HepG2 (cell line): ENCODE data around the gene BIRC6. TPM values are rescaled to one million over a fixed set of nuclear protein-coding genes. Genes with fewer than 3 reads are reported as not detected.

Experiments
- EP300 ChIP-seq, 3 experiments: sonication (generic) in 1 of 3; formaldehyde crosslinking in 1 of 3; IDR thresholded peaks; 2 replicates each; pipeline versions ENCODE4 v1.5.1 to v1.6.1; 2011 to 2020; ENCODE audit warnings: low read depth in 2 of 3, low read length in 2 of 3, borderline replicate concordance in 1 of 3, improper control_type of control experiment in 1 of 3, mild to moderate bottlenecking in 1 of 3, missing genetic modification reagents in 1 of 3, moderate library complexity in 1 of 3
- HBP1 ChIP-seq: IDR thresholded peaks from 2 replicates; pipeline ENCODE4 v1.6.1; 2016; ENCODE audit warnings: low read depth, control low read depth
- MAFG ChIP-seq: sonication (generic); formaldehyde crosslinking; IDR thresholded peaks from 2 replicates; pipeline ENCODE4 v1.5.1; 2020; ENCODE audit warnings: mild to moderate bottlenecking, missing genetic modification reagents
- NFKBIZ ChIP-seq: IDR thresholded peaks from 2 replicates; pipeline ENCODE4 v1.6.1; 2018; ENCODE audit warnings: missing genetic modification reagents, missing compliant biosample characterization
- SP140L ChIP-seq: sonication (generic); formaldehyde crosslinking; IDR thresholded peaks from 2 replicates; pipeline ENCODE4 v1.4.0; 2020; ENCODE audit warnings: missing genetic modification reagents, borderline replicate concordance
- TEAD3 ChIP-seq: optimal IDR thresholded peaks from 2 replicates; pipeline ENCODE3; 2016; ENCODE audit warnings: borderline replicate concordance
- TOE1 ChIP-seq: sonication (generic); formaldehyde crosslinking; IDR thresholded peaks from 2 replicates; pipeline ENCODE4 v1.4.0; 2020; ENCODE audit warnings: mild to moderate bottlenecking, missing genetic modification reagents
- U2AF2 ChIP-seq: fragments of 200-400 bp; formaldehyde crosslinking; IDR thresholded peaks from 2 replicates; pipeline ENCODE4 v1.6.1; 2017; ENCODE audit warnings: low read depth, mild to moderate bottlenecking, low read length
- ZBTB40 ChIP-seq, 2 experiments: fragments of 450-650 bp in 1 of 2; sonication (generic) in 1 of 2; formaldehyde crosslinking in 1 of 2; IDR thresholded peaks; 2 replicates each; pipeline versions ENCODE4 v1.6.1 to v1.8.0; 2016 to 2022; ENCODE audit warnings: antibody characterized with exemption in 1 of 2, mild to moderate bottlenecking in 1 of 2, missing genetic modification reagents in 1 of 2
- ZNF20 ChIP-seq: sonication (generic); formaldehyde crosslinking; IDR thresholded peaks from 2 replicates; pipeline ENCODE4 v1.4.0; 2020; ENCODE audit warnings: mild to moderate bottlenecking, moderate library complexity, missing genetic modification reagents
- ZNF30 ChIP-seq: sonication (generic); formaldehyde crosslinking; IDR thresholded peaks from 2 replicates; pipeline ENCODE4 v1.5.0; 2020; ENCODE audit warnings: mild to moderate bottlenecking, missing genetic modification reagents
- ZNF546 ChIP-seq: sonication (generic); formaldehyde crosslinking; conservative IDR thresholded peaks from 2 replicates; pipeline ENCODE4 v1.8.1; 2023; ENCODE audit warnings: mild to moderate bottlenecking, missing genetic modification reagents
- ZNF576 ChIP-seq: sonication (generic); formaldehyde crosslinking; IDR thresholded peaks from 2 replicates; pipeline ENCODE4 v1.4.0; 2020; ENCODE audit warnings: mild to moderate bottlenecking, missing genetic modification reagents
- ZNF670 ChIP-seq: sonication (generic); formaldehyde crosslinking; IDR thresholded peaks from 2 replicates; pipeline ENCODE4 v1.8.0; 2022; ENCODE audit warnings: mild to moderate bottlenecking, missing genetic modification reagents, borderline replicate concordance
- polyA plus RNA-seq, 8 experiments: library from polyadenylated mRNA; depleted of rRNA in 3 of 8; stranded (reverse) in 7 of 8; unstranded in 1 of 8; fragments of >200 nt; fragmentation: Illumina TruSeq in 4 of 8; extraction: Trizol in 4 of 8; gene quantifications; 2 replicates each; pipeline versions ENCODE4 v1.2.1 to v1.2.3, GENCODE V29; 2011 to 2016; ENCODE audit warnings: low read depth in 4 of 8, missing spikeins in 1 of 8, mixed read lengths in 1 of 8; ENCODE audit not compliant: insufficient read depth in 1 of 8
- total RNA-seq, 5 experiments: library from RNA; depleted of rRNA; stranded (reverse); fragments of >200 nt; fragmentation: Illumina TruSeq; extraction: Trizol; gene quantifications; 2 replicates each; pipeline ENCODE4 v1.2.3, GENCODE V29; 2016; ENCODE audit warnings: low read depth in 1 of 5
- TF ChIP-seq, protein P1 (sequence below): sonication (generic); formaldehyde crosslinking; IDR thresholded peaks from 2 replicates; pipeline ENCODE4 v1.5.0; 2020; ENCODE audit warnings: mild to moderate bottlenecking, missing genetic modification reagents, borderline replicate concordance

The BIRC6 gene
- total and polyA plus RNA-seq, 2 of the 13 experiments (the other 11 are each of a cell fraction or from before 2014, with no cell fraction given): 65.6 to 120 TPM

DNA sequence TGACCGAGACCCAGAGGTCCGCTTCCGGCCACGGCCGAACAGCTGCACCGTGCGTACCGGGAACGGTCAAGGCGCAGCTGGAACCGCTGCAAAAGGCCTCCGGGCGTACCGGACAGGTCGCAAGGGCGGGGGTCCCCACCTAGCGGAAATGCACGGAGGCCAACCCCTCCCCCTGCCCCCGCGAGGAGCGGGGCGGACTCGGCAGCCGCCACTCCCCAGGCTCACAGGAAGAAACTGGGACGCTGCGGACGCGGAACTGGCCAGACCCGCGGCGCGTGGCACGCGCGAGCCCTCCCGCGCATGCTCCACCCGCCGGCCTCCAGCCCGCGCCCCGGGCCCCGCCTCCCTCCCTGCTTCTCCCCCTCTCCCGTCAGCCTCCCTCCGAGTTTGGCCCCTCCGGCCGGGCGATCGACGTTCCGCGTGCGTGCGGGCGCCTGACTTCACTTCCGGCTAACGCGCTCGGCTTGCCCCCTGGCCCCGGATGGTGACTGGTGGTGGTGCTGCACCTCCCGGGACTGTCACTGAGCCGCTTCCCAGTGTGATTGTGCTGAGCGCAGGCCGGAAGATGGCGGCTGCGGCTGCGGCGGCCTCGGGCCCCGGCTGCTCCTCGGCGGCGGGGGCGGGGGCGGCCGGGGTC, at the start of gene BIRC6 (continued):
- TF ChIP-seq ZNF546 (CRISPR knock-in tag) (peak; percentile 97), ZBTB40 (IDR thresholded peaks at IDR 0.05) (peak; percentile 54), ZBTB40 (CRISPR knock-in tag; IDR thresholded peaks at IDR 0.05) (peak; percentile 85; the same call in 1 of the 2 replicates), ZNF30 (CRISPR knock-in tag) (no peak), MAFG (no peak), ZNF576 (CRISPR knock-in tag) (peak; percentile 98; the same call in 1 of the 2 replicates), U2AF2 (peak; percentile 29; the same call in 1 of the 2 replicates), ZNF670 (CRISPR knock-in tag) (peak; percentile 85), HBP1 (peak; percentile 86), TEAD3 (peak; percentile 75), SP140L (CRISPR knock-in tag) (peak; percentile 18; the same call in 1 of the 2 replicates), EP300 (IDR thresholded peaks at IDR 0.05; ENCODE audit: low read depth in 2 of 2, low read length in 2 of 2) (peak in 1 of 2 experiments; percentile 10; a peak in 3 of 4 replicates), EP300 (CRISPR knock-in tag; IDR thresholded peaks at IDR 0.05; ENCODE audit: borderline replicate concordance) (no peak; the same call in 1 of the 2 replicates), ZNF20 (CRISPR knock-in tag) (peak; percentile 93; the same call in 1 of the 2 replicates), TOE1 (CRISPR knock-in tag) (no peak), NFKBIZ (CRISPR knock-in tag) (peak; percentile 95)
- TF ChIP-seq, protein P1, sequence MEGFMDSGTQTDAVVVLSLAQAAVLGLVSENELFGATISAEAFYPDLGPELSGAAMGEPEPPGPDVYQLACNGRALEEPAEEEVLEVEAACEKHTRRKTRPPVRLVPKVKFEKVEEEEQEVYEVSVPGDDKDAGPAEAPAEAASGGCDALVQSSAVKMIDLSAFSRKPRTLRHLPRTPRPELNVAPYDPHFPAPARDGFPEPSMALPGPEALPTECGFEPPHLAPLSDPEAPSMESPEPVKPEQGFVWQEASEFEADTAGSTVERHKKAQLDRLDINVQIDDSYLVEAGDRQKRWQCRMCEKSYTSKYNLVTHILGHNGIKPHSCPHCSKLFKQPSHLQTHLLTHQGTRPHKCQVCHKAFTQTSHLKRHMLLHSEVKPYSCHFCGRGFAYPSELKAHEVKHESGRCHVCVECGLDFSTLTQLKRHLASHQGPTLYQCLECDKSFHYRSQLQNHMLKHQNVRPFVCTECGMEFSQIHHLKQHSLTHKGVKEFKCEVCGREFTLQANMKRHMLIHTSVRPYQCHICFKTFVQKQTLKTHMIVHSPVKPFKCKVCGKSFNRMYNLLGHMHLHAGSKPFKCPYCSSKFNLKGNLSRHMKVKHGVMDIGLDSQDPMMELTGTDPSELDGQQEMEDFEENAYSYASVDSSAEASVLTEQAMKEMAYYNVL (CRISPR knock-in tag): peak; percentile 97
